GM12878 (cell line): Measurements from ENCODE around the gene RIMS1. TPM values are rescaled to one million over a fixed set of nuclear protein-coding genes. Genes with fewer than 3 reads are reported as not detected.

Experiments
- ATAC-seq: fragments of 200-7000 bp; cut with Tn5 transposase; 3 replicates; pipeline ENCODE4 v1.9.1; 2020; ENCODE audit warnings: mild to moderate bottlenecking, moderate library complexity
- BruUV-seq: library from RNA; stranded (reverse); fragments of 400-500 nt; replicated peaks from 2 replicates; lab custom pipeline; 2021; lab: Mats Ljungman, UMichigan
- CTCF ChIA-PET: fragments of 300-600 bp; sonication (Branson Sonifier 250); formaldehyde crosslinking; extraction: SDS; loops from one replicate; lab custom pipeline; 2021; ENCODE audit warnings: inconsistent platforms; lab: Yijun Ruan, JAX
- POLR2A ChIA-PET: fragments of 350-600 bp; formaldehyde crosslinking; extraction: SDS; loops from one replicate; lab custom pipeline; 2021; ENCODE audit warnings: inconsistent platforms; lab: Charles Lee
- RAD21 ChIA-PET: fragments of 300-600 bp; sonication (Branson Sonifier 250); formaldehyde crosslinking; loops from one replicate; lab custom pipeline; 2023; ENCODE audit warnings: antibody characterized with exemption; ENCODE audit not compliant: unreplicated experiment; lab: Charles Lee
- SMC1A ChIA-PET: fragments of 300-600 bp; sonication (Branson Sonifier 250); formaldehyde crosslinking; loops from one replicate; lab custom pipeline; 2023; ENCODE audit not compliant: unreplicated experiment, uncharacterized antibody; lab: Charles Lee
- DNase-seq: peaks from one replicate; pipeline ENCODE4 v3.0.0-alpha.2; 2011; ENCODE audit warnings: low read depth, low spot score
- FAIRE-seq: peaks from 3 replicates; lab custom pipeline; 2011; peaks lifted over from hg19 to GRCh38; lab: Jason Lieb, UNC
- H2AFZ ChIP-seq: 2 replicates; pipeline ENCODE4 v1.6.0; 2011; ENCODE audit warnings: low read depth, low read length, control low read depth; ENCODE audit not compliant: control insufficient read depth
- H3K27ac ChIP-seq: 2 replicates; pipeline ENCODE4 v1.5.1; 2011; ENCODE audit warnings: control low read depth; ENCODE audit not compliant: control insufficient read depth, insufficient read depth
- H3K27me3 ChIP-seq, 2 experiments: replicated peaks in 1 of 2; 2 replicates each; pipeline versions ENCODE4 v1.6.0 to v1.6.1; 2011; ENCODE audit warnings: low read length in 1 of 2; ENCODE audit not compliant: control insufficient read depth in 2 of 2, insufficient read depth in 2 of 2
- H3K36me3 ChIP-seq, 2 experiments: 2 replicates each; pipeline ENCODE4 v1.5.1; 2011; ENCODE audit warnings: low read length in 1 of 2; ENCODE audit not compliant: control insufficient read depth in 2 of 2, insufficient read depth in 2 of 2
- H3K4me1 ChIP-seq: 2 replicates; pipeline ENCODE4 v1.6.1; 2011; ENCODE audit warnings: mild to moderate bottlenecking, low read length, moderate library complexity, mixed read lengths; ENCODE audit not compliant: control insufficient read depth, insufficient read depth
- H3K4me2 ChIP-seq: 2 replicates; pipeline ENCODE4 v1.6.0; 2011; ENCODE audit warnings: control low read depth; ENCODE audit not compliant: control insufficient read depth, insufficient read depth
- H3K4me3 ChIP-seq: fragments of 200-600 bp; sonication (generic); 2 replicates; pipeline ENCODE4 v1.5.1; 2016
- H3K79me2 ChIP-seq: 2 replicates; pipeline ENCODE4 v1.6.0; 2011; ENCODE audit warnings: low read length; ENCODE audit not compliant: control insufficient read depth, insufficient read depth
- H3K9ac ChIP-seq: 2 replicates; pipeline ENCODE4 v1.8.0; 2011; ENCODE audit warnings: low read length, control low read depth, mixed read lengths; ENCODE audit not compliant: control insufficient read depth, insufficient read depth
- H3K9me3 ChIP-seq: replicated peaks from 3 replicates; pipeline ENCODE4 v1.5.1; 2011; ENCODE audit warnings: mild to moderate bottlenecking, low read length; ENCODE audit not compliant: control insufficient read depth, insufficient read depth
- H4K20me1 ChIP-seq: 2 replicates; pipeline ENCODE4 v1.6.0; 2011; ENCODE audit not compliant: control insufficient read depth, insufficient read depth
- ELK1 ChIP-seq: IDR thresholded peaks from 2 replicates; pipeline ENCODE4 v1.6.1; 2012; ENCODE audit warnings: low read depth, low read length, improper control_type of control experiment
- IKZF2 ChIP-seq, 2 experiments: fragments of 450-650 bp; IDR thresholded peaks; 2 replicates each; pipeline ENCODE4 v1.6.1; 2017; ENCODE audit warnings: mild to moderate bottlenecking in 2 of 2, moderate library complexity in 2 of 2
- NR2C2 ChIP-seq: IDR thresholded peaks from 2 replicates; pipeline ENCODE4 v1.6.1; 2011; ENCODE audit warnings: borderline replicate concordance, low read depth; ENCODE audit not compliant: control insufficient read depth, insufficient read length
- PRDM15 ChIP-seq: fragments of 450-650 bp; formaldehyde crosslinking; IDR thresholded peaks from 2 replicates; pipeline ENCODE4 v1.4.0; 2020; ENCODE audit warnings: mild to moderate bottlenecking, moderate library complexity
- SP1 ChIP-seq: IDR thresholded peaks from one replicate; pipeline ENCODE4 v1.6.1; 2011; ENCODE audit warnings: low read depth, low read length
- SPI1 ChIP-seq: IDR thresholded peaks from 2 replicates; pipeline ENCODE4 v1.6.1; 2011; ENCODE audit warnings: low read depth, mild to moderate bottlenecking, low read length, moderate library complexity, borderline replicate concordance; ENCODE audit not compliant: insufficient read depth
- WGBS: methylation state at CpG from one replicate; pipeline ENCODE4 v1.1.6; 2016; ENCODE audit warnings: low lambda C conversion rate; ENCODE audit not compliant: insufficient replicate concordance, insufficient coverage; ENCODE audit errors: missing lambda C conversion rate; 5-methylcytosine and 5-hydroxymethylcytosine counted together
- in situ Hi-C: fragments of 300-500 bp; cut with MboI; formaldehyde crosslinking; loops from 9 replicates; pipeline ENCODE4 v1.14.3; 2018; ENCODE audit warnings: mixed read lengths
- intact Hi-C: fragments of 100-400 bp; cut with micrococcal nuclease; formaldehyde crosslinking; loops from one replicate; pipeline ENCODE4 v1.14.2; 2022; ENCODE audit not compliant: unreplicated experiment
- polyA plus RNA-seq, 11 experiments: library from polyadenylated mRNA; depleted of rRNA in 4 of 11; unstranded in 6 of 11; stranded (reverse) in 5 of 11; fragments of >200 nt; fragmentation: Nextera tagmentation in 4 of 11; fragmentation: Illumina TruSeq in 1 of 11; extraction: Ambion mirVana in 4 of 11; extraction: Trizol in 1 of 11; gene quantifications; 1 replicate in 1 of 11; 2 replicates in 10 of 11; pipeline versions ENCODE4 v1.2.1 to v1.2.3, GENCODE V29; 2011 to 2016; ENCODE audit warnings: inconsistent platforms in 2 of 11, missing spikeins in 2 of 11, low read depth in 1 of 11
- total RNA-seq, 4 experiments: library from RNA; depleted of rRNA in 3 of 4; stranded (reverse); fragments of >200 nt in 3 of 4; fragmentation: Illumina TruSeq in 1 of 4; extraction: Trizol in 1 of 4; gene quantifications; 2 replicates each; pipeline versions ENCODE4 v1.2.1 to v1.2.3, GENCODE V29; 2013 to 2021

Gene RIMS1
- total and polyA plus RNA-seq, 10 of the 15 experiments (the other 5 are each of a cell fraction or from before 2014, with no cell fraction given), result 0.05 to 0.76 (median 0.23) TPM

GRCh38 chr6:72376736-72377135, 490.4 kb downstream of the RIMS1 start (continued):
- TF ChIP-seq PRDM15 (CRISPR knock-in tag) (no peak), SPI1 (no peak), NR2C2 (no peak), SP1 (no peak)

GRCh38 chr6:72381076-72381475, 494.7 kb downstream of the RIMS1 start:
- no peak for FAIRE-seq
- ChIA-PET POLR2A (no interaction called here), CTCF (interaction anchor here (1.1 kb wide), 1 partner anchor 31 kb away, joined by 4 read pairs; no protein-coding TSS in a partner anchor), RAD21 (no interaction called here), SMC1A (interaction anchor here (0.9 to 1.0 kb wide), 2 partner anchors 28 to 160 kb away, joined by 3 read pairs; no protein-coding TSS in a partner anchor)
- Histone ChIP-seq H4K20me1 (no peaks in the 10 kb centered on the region), H3K4me3 (no peak overlapping the region), H3K4me2 (no peak overlapping the region), H3K9ac (no peak overlapping the region), H3K27me3 (no peaks in the 10 kb centered on the region), H3K36me3 (no peaks in the 10 kb centered on the region), H2AFZ (no peak overlapping the region), H3K4me1 (peaks cover 15% of the 10 kb centered on the region; the same call in 1 of the 2 replicates), H3K9me3 (no peaks in the 10 kb centered on the region), H3K27ac (no peak overlapping the region), H3K79me2 (no peaks in the 10 kb centered on the region)
- in situ Hi-C loops (no loop called here), intact Hi-C loops (no loop called here)
- no peak for TF ChIP-seq ELK1
- TF ChIP-seq IKZF2 (IDR thresholded peaks at IDR 0.05), result no peak
- no peak for DNase-seq
- 78% methylated on average over 6 of the region's 6 CpGs for WGBS
- ATAC-seq, result no peak
- no TSS peak for BruUV-seq
